IMR-90 (cell line): ENCODE data around the gene C22orf15.

ENCODE experiments used
- MAFK ChIP-seq: IDR thresholded peaks from 2 replicates; pipeline ENCODE4 v1.6.1; 2012; ENCODE audit warnings: low read depth, low read length, improper control_type of control experiment
- TF ChIP-seq, protein P1 (sequence below): conservative IDR thresholded peaks from 2 replicates; pipeline ENCODE4 v1.5.1; 2012; ENCODE audit warnings: mild to moderate bottlenecking, low read depth, low read length, improper control_type of control experiment

DNA sequence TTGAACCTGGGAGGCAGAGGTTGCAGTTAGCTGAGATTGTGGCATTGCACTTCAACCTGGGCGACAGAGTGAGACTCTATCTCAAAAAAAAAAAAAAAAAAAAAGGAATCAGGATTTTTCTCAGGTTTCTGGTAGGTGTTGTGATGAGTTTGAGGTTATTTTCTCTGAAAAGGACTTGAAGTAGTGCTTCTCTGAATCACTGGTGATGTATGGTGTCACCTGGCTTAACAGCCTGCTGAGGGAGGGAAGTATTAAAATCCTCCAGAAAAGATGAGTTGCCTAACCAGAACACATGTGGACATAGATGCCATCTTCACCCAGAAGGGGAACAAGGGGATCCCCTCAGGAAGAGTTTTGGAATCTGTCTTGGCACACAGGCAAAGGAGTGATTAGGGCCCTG lies 44.0 kb downstream of the C22orf15 start:
- TF ChIP-seq, protein P1, sequence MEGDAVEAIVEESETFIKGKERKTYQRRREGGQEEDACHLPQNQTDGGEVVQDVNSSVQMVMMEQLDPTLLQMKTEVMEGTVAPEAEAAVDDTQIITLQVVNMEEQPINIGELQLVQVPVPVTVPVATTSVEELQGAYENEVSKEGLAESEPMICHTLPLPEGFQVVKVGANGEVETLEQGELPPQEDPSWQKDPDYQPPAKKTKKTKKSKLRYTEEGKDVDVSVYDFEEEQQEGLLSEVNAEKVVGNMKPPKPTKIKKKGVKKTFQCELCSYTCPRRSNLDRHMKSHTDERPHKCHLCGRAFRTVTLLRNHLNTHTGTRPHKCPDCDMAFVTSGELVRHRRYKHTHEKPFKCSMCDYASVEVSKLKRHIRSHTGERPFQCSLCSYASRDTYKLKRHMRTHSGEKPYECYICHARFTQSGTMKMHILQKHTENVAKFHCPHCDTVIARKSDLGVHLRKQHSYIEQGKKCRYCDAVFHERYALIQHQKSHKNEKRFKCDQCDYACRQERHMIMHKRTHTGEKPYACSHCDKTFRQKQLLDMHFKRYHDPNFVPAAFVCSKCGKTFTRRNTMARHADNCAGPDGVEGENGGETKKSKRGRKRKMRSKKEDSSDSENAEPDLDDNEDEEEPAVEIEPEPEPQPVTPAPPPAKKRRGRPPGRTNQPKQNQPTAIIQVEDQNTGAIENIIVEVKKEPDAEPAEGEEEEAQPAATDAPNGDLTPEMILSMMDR = no peak
- TF ChIP-seq MAFK = no peak
